B cell (primary cell): ENCODE data around the gene TUBGCP4. TPM values are rescaled to one million over a fixed set of nuclear protein-coding genes. Genes with fewer than 3 reads are reported as not detected.

ENCODE experiments used
- ATAC-seq: fragments of 200-7000 bp; cut with Tn5 transposase; one replicate; pipeline ENCODE4 v1.10.0; 2021; ENCODE audit warnings: low read depth, mild to moderate bottlenecking, moderate number of reproducible peaks, moderate library complexity
- CTCF ChIA-PET: fragments of 350-600 bp; sonication (Branson Sonifier 250); formaldehyde crosslinking; loops from one replicate; lab custom pipeline; 2021; ENCODE audit warnings: antibody characterized with exemption, inconsistent platforms; lab: Charles Lee
- POLR2A ChIA-PET: fragments of 350-600 bp; sonication (Branson Sonifier 250); formaldehyde crosslinking; loops from one replicate; lab custom pipeline; 2021; ENCODE audit warnings: antibody characterized with exemption; lab: Charles Lee
- DNase-seq: peaks from one replicate; pipeline ENCODE4 v3.0.0; 2013
- H2AFZ ChIP-seq: 2 replicates; pipeline ENCODE4 v1.6.1; 2012; ENCODE audit warnings: mild to moderate bottlenecking, low read depth, low read length; ENCODE audit not compliant: insufficient read depth, poor library complexity, severe bottlenecking
- H3K27ac ChIP-seq, 2 donors: 1 replicate in 1 of 2; 2 replicates in 1 of 2; pipeline ENCODE4 v1.5.1; 2012 to 2013; ENCODE audit warnings: low read length in 2 of 2, mild to moderate bottlenecking in 2 of 2, moderate library complexity in 1 of 2
- H3K27me3 ChIP-seq, 4 experiments: fragments of 200-600 bp in 1 of 4; sonication (generic) in 1 of 4; replicated peaks in 1 of 4; 1 replicate in 2 of 4; 2 replicates in 2 of 4; pipeline versions ENCODE4 v1.6.1 to v1.7.0; 2013 to 2016; ENCODE audit warnings: low read length in 3 of 4, mild to moderate bottlenecking in 2 of 4, mixed read lengths in 1 of 4, moderate library complexity in 1 of 4; ENCODE audit not compliant: insufficient read depth in 4 of 4, control insufficient read depth in 3 of 4; ENCODE audit errors: control extremely low read depth in 1 of 4
- H3K36me3 ChIP-seq, 2 experiments: replicated peaks in 1 of 2; 1 replicate in 1 of 2; 2 replicates in 1 of 2; pipeline versions ENCODE4 v1.6.1 to v1.7.1; 2013; ENCODE audit warnings: low read length in 1 of 2; ENCODE audit not compliant: insufficient read depth in 2 of 2, control insufficient read depth in 1 of 2; ENCODE audit errors: control extremely low read depth in 1 of 2, extremely low read depth in 1 of 2
- H3K4me1 ChIP-seq, 2 donors: fragments of 200-600 bp in 1 of 2; sonication (generic) in 1 of 2; 1 replicate in 1 of 2; 2 replicates in 1 of 2; pipeline versions ENCODE4 v1.5.1 to v1.6.1; 2013 to 2017; ENCODE audit warnings: low read length in 2 of 2; ENCODE audit not compliant: control insufficient read depth in 2 of 2, insufficient read depth in 2 of 2
- H3K4me2 ChIP-seq: replicated peaks from 2 replicates; pipeline ENCODE3; 2012; ENCODE audit warnings: mild to moderate bottlenecking, low read depth, low read length; ENCODE audit not compliant: poor library complexity, severe bottlenecking
- H3K4me3 ChIP-seq, 5 experiments: fragments of 200-600 bp in 1 of 5; sonication (generic) in 1 of 5; 1 replicate in 3 of 5; 2 replicates in 2 of 5; pipeline versions ENCODE4 v1.5.1 to v1.7.0; 2011 to 2016; ENCODE audit warnings: low read length in 4 of 5, mild to moderate bottlenecking in 4 of 5, low read depth in 2 of 5, control low read depth in 1 of 5, moderate library complexity in 1 of 5; ENCODE audit not compliant: insufficient read depth in 1 of 5; ENCODE audit errors: control extremely low read depth in 1 of 5, extremely low read depth in 1 of 5
- H3K79me2 ChIP-seq: fragments of 200-600 bp; sonication (generic); one replicate; pipeline ENCODE4 v1.6.0; 2016; ENCODE audit warnings: low read length; ENCODE audit not compliant: control insufficient read depth, insufficient read depth
- H3K9ac ChIP-seq: fragments of 200-600 bp; sonication (generic); 2 replicates; pipeline ENCODE4 v1.6.1; 2017; ENCODE audit warnings: mild to moderate bottlenecking, low read length, moderate library complexity
- H3K9me3 ChIP-seq, 3 donors: one replicate each; pipeline versions ENCODE4 v1.6.1 to v1.7.1; 2013; ENCODE audit warnings: low read length in 2 of 3; ENCODE audit not compliant: control insufficient read depth in 2 of 3, insufficient read depth in 1 of 3; ENCODE audit errors: control extremely low read depth in 1 of 3
- H4K20me1 ChIP-seq: 2 replicates; pipeline ENCODE4 v1.6.0; 2012; ENCODE audit warnings: mild to moderate bottlenecking, low read length; ENCODE audit not compliant: insufficient read depth, control insufficient read depth, poor library complexity, severe bottlenecking
- H3K27ac Mint-ChIP-seq: one replicate; pipeline ENCODE4 v1.8.0; 2021; ENCODE audit warnings: mixed read lengths
- H3K27me3 Mint-ChIP-seq: one replicate; pipeline ENCODE4 v1.8.0; 2021; ENCODE audit warnings: mixed read lengths
- H3K4me1 Mint-ChIP-seq: one replicate; pipeline ENCODE4 v1.8.0; 2021; ENCODE audit warnings: mixed read lengths
- H3K4me3 Mint-ChIP-seq: one replicate; pipeline ENCODE4 v1.8.0; 2021; ENCODE audit warnings: mixed read lengths
- H3K9me3 Mint-ChIP-seq: one replicate; pipeline ENCODE4 v1.8.0; 2022; ENCODE audit warnings: mixed read lengths; ENCODE audit not compliant: insufficient read depth
- EZH2 ChIP-seq: IDR thresholded peaks from 2 replicates; pipeline ENCODE4 v1.6.1; 2012; ENCODE audit warnings: borderline replicate concordance, low read depth, mild to moderate bottlenecking, moderate library complexity, low read length; ENCODE audit not compliant: insufficient read depth, poor library complexity, severe bottlenecking
- WGBS: methylation state at CpG from one replicate; pipeline ENCODE4 v1.1.5; 2013; ENCODE audit warnings: missing lambda C conversion rate; ENCODE audit not compliant: insufficient coverage; 5-methylcytosine and 5-hydroxymethylcytosine counted together
- intact Hi-C: fragments of 100-400 bp; cut with micrococcal nuclease; formaldehyde crosslinking; loops from one replicate; pipeline ENCODE4 v1.10.0; 2022
- polyA plus RNA-seq: library from polyadenylated mRNA; depleted of rRNA; stranded (reverse); fragments of >200 nt; gene quantifications from 2 replicates; pipeline ENCODE4 v1.2.3, GENCODE V29; 2012
- total RNA-seq, 2 donors: library from RNA; stranded (reverse); fragments of 120-200 nt in 1 of 2; gene quantifications; 1 replicate in 1 of 2; 2 replicates in 1 of 2; pipeline versions ENCODE4 v1.2.3 to v1.2.4, GENCODE V29; 2013 to 2022
- TF ChIP-seq, protein P1 (sequence below): fragments of 200-600 bp; IDR thresholded peaks from one replicate; pipeline ENCODE4 v1.8.0; 2022; ENCODE audit warnings: antibody characterized with exemption, mild to moderate bottlenecking

The TUBGCP4 gene
- total and polyA plus RNA-seq, 2 donors (not counting 1 experiment from before 2014, with no cell fraction given) = 10.0 to 31.6 TPM

DNA sequence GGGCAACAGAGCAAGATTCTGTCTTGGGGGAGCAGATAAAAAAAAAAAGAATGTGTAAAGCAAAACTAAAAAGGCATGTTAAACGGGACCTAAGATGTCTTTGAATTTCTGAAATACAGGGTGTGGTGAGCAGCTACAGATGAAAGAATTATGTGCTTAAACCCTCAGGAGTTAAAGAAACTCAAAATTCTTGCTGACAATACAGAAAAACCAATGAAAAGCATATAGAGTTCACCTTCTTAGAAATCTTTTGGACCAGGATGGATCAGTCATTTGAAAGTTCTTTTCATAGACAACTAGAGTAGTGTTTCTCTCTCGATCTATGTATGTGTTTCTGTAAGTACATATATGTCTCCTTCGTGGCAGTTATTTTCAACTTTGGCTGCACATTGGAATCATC lies 31.4 kb downstream of the TUBGCP4 start:
- H2AFZ ChIP-seq = no peak overlapping the region
- no peak overlapping the region for H3K4me2 ChIP-seq
- ATAC-seq (no peak), DNase-seq (no peak)
- peaks cover 6 to 84% of the 10 kb centered on the region in 2 experiments for H3K36me3 ChIP-seq
- POLR2A ChIA-PET = no interaction called here
- H3K9ac ChIP-seq = no peak overlapping the region
- H3K27me3 ChIP-seq = no peaks in the 10 kb centered on the region
- Mint-ChIP-seq H3K27me3 (no peaks in the 10 kb centered on the region), H3K27ac (no peak overlapping the region), H3K4me1 (no peaks in the 10 kb centered on the region), H3K9me3 (no peaks in the 10 kb centered on the region), H3K4me3 (no peak overlapping the region)
- TF ChIP-seq EZH2 = no peak
- TF ChIP-seq, protein P1, sequence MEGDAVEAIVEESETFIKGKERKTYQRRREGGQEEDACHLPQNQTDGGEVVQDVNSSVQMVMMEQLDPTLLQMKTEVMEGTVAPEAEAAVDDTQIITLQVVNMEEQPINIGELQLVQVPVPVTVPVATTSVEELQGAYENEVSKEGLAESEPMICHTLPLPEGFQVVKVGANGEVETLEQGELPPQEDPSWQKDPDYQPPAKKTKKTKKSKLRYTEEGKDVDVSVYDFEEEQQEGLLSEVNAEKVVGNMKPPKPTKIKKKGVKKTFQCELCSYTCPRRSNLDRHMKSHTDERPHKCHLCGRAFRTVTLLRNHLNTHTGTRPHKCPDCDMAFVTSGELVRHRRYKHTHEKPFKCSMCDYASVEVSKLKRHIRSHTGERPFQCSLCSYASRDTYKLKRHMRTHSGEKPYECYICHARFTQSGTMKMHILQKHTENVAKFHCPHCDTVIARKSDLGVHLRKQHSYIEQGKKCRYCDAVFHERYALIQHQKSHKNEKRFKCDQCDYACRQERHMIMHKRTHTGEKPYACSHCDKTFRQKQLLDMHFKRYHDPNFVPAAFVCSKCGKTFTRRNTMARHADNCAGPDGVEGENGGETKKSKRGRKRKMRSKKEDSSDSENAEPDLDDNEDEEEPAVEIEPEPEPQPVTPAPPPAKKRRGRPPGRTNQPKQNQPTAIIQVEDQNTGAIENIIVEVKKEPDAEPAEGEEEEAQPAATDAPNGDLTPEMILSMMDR = no peak
- WGBS = no CpG with 5 or more reads among the region's 3 CpGs
- no peak overlapping the region for H3K4me3 ChIP-seq
- no peaks in the 10 kb centered on the region for H3K4me1 ChIP-seq
- H4K20me1 ChIP-seq = no peaks in the 10 kb centered on the region
- no peaks in the 10 kb centered on the region for H3K9me3 ChIP-seq
- H3K79me2 ChIP-seq = no peaks in the 10 kb centered on the region
- intact Hi-C loops = no loop called here
- H3K27ac ChIP-seq = no peak overlapping the region
- CTCF ChIA-PET = no interaction called here

DNA sequence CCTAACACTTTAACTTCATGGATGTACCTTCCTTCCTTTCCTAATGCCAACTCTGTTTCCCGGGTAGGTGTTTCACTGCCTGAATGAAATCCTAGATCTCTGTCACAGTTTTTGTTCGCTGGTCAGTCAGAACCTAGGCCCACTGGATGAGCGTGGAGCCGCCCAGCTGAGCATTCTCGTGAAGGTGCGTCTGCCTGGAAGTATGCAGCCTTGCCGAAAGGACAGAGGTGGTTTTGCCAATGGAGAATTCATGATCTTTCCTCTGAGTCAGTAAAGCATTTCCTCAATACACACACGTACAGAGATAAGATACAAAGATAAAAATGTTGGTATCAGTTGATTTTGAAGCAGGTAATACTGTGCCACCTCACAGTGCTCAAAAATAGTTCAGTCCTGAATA lies 32.7 kb downstream of the TUBGCP4 start:
- ATAC-seq = no peak
- no peaks in the 10 kb centered on the region for H3K4me1 Mint-ChIP-seq
- CTCF ChIA-PET = no interaction called here

More for the DNA sequence above, 32.7 kb downstream of the TUBGCP4 start:
- no peaks in the 10 kb centered on the region for H3K79me2 ChIP-seq
- no peaks in the 10 kb centered on the region for H3K27me3 ChIP-seq
- no peaks in the 10 kb centered on the region for H4K20me1 ChIP-seq
- no peak for TF ChIP-seq EZH2
- TF ChIP-seq, protein P1 = no peak
- WGBS = 93% methylated on average over 2 of the region's 8 CpGs
- POLR2A ChIA-PET = interaction anchor here (0.6 kb wide), 1 partner anchor 140 kb away, joined by 3 read pairs; no protein-coding TSS in a partner anchor
- no peaks in the 10 kb centered on the region for H3K9me3 ChIP-seq
- no peaks in the 10 kb centered on the region for H3K4me1 ChIP-seq
- H3K4me2 ChIP-seq = no peak overlapping the region
- DNase-seq = no peak
- Mint-ChIP-seq H3K4me3 (no peak overlapping the region), H3K27ac (no peak overlapping the region), H3K27me3 (no peaks in the 10 kb centered on the region), H3K9me3 (no peaks in the 10 kb centered on the region)
- H3K9ac ChIP-seq = no peak overlapping the region
- no peak overlapping the region for H3K27ac ChIP-seq
- no peak overlapping the region for H2AFZ ChIP-seq
- no peak overlapping the region for H3K4me3 ChIP-seq
- intact Hi-C loops = no loop called here
- peaks cover 3 to 84% of the 10 kb centered on the region in 2 experiments for H3K36me3 ChIP-seq
